ENCODE results near the gene VMP1.

VMP1 gene

GRCh38 chr17:59711936-59712335 is 4.5 kb downstream of the VMP1 start:
- DNase-seq (ENCODE audit: low read depth): no peak

DNA sequence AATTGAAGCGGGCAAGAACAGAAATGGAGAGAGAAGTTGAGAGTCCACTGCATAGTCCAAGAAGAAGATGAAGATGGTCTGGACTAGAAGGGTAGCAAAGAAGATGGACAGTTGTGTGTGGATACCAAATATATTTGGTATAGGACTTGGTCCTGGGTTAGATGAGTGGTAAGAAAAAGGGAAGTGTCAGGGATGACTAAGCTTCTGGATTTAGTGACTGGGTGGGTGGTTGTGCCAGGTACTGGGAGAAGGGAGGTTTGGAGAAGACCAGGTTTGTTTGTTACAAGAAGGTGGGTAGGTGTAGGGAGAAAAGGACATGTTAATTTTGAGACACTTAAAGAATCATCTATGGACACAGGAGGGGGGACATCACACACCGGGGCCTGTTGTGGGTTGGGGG is 5.4 kb downstream of the VMP1 start:
- no peak for DNase-seq (ENCODE audit: low read depth)

DNA sequence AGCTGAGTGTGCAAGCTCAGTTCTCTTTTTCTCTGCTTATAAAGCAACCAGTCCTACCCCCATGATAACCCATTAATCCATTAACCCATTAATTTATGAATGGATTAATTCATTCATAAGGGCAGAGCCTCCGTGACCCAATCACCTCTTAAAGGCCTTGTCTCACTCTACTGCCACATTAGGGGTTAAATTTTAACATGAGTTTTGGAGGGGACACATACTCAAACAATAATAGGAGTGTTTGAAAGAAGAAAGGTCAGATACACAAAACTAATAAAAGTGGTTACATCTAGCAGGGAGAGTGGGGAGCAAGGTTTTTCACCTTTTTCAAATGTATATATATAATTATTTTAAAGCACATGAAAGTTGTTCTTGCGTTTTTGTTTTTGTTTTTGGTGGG is 6.8 kb downstream of the VMP1 start:
- DNase-seq (ENCODE audit: low read depth): no peak

GRCh38 chr17:59716427-59716826 is 9.0 kb downstream of the VMP1 start:
- no peak for DNase-seq (ENCODE audit: low read depth)

GRCh38 chr17:59719526-59719925 is 12.1 kb downstream of the VMP1 start:
- DNase-seq (ENCODE audit: low read depth): no peak

DNA sequence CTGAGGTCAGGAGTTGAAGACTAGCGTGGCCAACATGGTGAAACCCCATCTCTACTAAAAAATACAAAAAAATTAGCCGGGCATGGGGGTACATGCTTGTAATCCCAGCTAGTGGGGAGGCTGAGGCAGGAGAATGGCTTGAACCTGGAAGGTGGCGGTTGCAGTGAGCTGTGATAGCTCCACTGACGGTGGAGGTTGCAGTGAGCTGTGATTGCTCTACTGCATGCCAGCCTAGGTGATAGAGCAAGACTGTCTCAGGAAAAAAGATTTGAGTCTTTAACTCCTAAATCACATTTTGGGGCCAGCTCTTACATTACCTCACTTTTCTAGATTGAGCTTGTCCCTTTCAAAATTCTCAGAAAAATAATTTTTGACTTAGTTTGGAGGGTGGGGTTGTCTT is 15.2 kb downstream of the VMP1 start:
- DNase-seq (ENCODE audit: low read depth): no peak

DNA sequence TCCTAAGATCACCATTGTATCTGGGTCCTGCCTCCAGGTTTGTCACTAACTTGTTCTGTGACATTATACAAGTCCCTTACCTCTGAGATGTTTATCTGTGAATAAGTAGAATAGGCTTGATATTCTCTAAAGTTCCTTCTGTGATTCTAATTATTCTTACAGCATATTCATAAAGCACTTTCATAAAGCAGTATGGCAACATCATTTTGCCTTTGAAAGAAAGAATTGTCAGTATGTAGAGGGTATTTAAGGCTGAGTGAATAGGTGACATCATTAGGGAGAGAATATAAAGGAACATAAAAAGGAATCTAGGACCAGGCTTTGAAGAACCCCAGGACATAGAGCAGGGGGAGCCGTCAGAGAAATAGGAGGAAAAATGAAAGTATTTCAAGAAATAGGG is 15.6 kb downstream of the VMP1 start:
- no peak for DNase-seq (ENCODE audit: low read depth)

- no peak for DNase-seq (ENCODE audit: low read depth)
Observed at GRCh38 chr17:59723607-59724006, 16.2 kb downstream of the VMP1 start.

GRCh38 chr17:59725691-59726090 is 18.2 kb downstream of the VMP1 start:
- no peak for DNase-seq (ENCODE audit: low read depth)

DNA sequence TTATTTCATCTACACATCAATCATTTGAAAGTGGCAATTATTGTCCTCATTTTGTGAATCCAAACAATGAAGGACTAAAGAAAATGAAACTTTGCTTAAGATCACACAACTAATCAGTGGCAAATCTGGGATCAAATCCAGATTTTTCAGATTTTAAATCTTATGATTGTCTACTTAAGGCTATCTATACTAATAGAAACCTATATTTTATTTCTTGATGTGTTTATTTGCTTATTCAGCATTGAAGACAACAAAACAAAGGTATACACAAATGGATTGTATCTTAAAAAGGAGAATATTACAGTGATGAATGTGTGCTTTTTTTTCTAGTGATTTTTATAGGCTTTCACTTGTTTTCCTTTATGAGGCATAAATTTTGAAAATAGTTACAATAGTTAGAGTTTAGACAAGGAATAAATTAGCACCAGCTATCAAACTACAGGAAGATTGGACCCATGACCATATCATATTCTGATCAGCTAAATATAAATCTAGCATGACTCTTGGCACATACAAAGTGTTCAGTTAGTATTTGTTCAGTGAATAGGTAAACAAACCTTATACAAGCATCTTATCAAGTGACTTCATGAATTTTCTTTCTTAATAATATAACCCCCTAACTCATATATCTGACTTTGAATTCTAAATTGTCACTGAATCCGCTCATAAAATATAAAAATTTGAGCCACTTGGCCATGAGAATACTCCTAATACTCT is 20.5 kb downstream of the VMP1 start:
- no peak for DNase-seq (ENCODE audit: low read depth)

- no peak for DNase-seq (ENCODE audit: low read depth)
Observed at GRCh38 chr17:59730268-59730834, 22.9 kb downstream of the VMP1 start.

DNA sequence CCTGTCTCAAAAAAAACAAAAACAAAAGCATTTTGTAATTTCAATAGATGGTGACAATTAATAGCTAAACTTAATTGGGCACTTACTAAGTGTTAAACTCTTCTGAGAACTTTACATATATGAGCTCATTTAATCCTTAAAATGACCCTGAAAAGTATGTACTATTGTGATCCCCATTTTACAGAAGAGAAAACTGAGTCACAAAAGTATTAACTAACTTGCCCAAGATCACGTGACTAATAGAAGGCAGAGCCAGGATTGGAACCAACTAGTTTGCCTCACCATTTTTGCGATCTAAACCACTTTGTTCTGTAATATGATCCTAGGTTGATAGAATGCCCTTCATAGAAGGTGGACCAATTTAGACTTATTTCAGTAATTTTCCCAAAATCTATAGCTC is 26.2 kb downstream of the VMP1 start:
- no peak for DNase-seq (ENCODE audit: low read depth)

DNA sequence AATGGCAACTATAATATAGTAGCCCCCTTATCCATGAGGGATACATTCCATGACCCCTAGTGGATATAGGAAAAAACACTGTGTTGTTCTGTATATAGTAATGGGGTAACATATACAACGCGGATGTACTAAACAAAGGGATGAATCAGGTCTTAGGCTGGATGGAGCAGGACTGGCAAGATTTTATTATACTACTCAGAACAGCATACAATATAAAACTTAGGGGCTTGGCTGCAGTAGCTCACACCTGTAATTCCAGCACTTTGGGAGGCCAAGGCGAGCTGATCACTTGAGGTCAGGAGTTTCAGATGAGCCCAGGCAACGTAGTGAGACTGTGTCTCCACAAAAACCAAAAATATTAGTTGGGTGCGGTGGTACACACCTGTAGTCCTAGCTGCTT is 26.8 kb downstream of the VMP1 start:
- no peak for DNase-seq (ENCODE audit: low read depth)

GRCh38 chr17:59737324-59737723 is 29.9 kb downstream of the VMP1 start:
- no peak for DNase-seq (ENCODE audit: low read depth)

DNA sequence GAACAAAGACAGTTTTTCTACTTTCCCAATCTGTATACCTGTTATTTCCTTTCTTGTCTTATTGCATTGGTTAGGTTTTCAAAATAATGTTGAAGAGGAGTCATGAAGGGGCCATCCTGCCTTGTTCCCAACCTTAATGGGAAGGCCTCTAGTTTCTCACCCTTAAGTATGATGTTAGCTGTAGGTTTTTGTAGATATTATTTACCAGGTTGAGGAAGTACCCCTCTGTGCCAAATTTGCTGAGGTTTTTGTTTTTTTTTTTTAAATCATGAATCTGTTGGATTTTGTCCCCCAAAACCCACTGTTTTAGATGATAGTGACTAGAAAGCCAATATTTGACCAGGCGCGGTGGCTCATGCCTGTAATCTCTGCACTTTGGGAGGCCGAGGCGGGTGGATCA is 36.4 kb downstream of the VMP1 start:
- no peak for DNase-seq (ENCODE audit: low read depth)

DNA sequence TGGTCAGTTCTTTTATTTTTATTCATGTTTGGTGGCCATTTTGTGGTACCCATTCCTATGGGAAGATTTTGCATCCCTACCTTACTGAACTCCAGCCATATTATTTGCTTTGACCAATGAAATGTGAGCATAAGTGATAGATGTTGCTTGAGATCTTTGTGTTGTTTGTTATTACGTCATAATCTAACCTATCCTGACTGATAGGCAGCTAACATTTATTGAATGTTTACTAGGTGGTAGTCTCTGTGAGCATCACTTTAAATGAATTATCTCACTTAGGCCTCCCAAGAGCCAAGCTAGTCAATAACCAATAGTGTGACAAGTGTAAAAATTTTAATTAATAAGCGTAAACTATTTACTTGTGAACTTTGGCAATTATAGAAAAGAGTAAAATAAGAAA is 37.6 kb downstream of the VMP1 start:
- DNase-seq (ENCODE audit: low read depth): no peak

- no peak for DNase-seq (ENCODE audit: low read depth)
Observed at GRCh38 chr17:59746849-59747445, 39.5 kb downstream of the VMP1 start.

DNA sequence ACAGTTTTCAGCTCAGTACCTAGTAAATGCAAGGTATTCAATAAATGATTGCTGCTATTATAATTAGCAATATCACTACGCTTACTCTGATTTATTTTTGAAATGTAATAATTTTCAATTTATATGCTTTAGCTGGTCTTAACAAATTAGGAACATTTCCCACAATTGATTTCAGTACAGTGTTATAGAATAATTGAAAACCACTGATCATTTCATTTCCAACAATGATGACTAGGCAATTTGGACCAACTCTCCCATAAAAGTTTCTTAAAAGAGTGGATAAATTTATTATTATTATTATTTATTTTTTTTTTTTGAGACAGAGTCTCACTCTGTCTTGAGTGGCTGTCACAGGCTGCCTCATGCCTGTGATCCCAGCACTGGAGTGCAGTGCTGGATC is 41.1 kb downstream of the VMP1 start:
- no peak for DNase-seq (ENCODE audit: low read depth)

DNA sequence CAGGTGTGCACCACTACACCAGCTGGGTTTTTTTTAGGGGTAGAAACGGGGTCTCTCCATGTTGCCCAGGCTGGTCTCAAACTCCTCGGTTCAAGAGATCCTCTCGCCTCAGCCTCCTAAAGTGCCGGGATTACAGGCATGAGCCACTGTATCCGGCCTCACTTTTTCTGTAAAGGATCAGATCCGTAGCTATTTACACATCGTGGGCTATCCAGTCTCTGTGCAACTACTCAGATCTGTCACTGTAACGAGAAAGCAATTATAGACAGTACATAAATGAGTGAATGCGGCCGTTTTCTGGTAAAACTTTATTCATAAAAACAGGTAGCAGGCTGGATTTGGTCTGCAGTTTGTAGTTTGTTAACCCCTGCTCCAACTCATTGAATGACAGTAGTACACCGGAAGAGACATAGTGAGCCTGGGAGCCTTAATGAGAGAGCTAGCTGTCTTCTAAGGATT is 44.5 kb downstream of the VMP1 start:
- DNase-seq (ENCODE audit: low read depth): no peak

DNA sequence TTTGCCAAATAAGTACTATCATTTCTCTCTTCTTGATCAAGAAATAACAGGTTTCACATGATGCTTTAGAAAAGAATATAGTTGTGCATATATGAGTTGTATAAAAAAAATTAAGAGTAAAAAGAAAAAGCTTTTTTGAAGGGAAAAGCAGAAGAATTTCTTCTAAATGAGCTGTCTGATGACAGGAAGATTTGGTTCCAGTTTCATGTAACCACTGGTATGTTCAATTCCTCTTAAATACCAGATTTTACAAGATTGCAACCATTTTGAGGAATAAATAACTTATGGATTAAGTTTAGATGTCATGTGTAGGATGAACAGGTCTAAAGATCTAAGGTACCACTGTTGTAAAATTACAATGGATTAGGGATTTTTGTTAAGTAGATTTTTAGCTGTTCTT is 45.0 kb downstream of the VMP1 start:
- DNase-seq (ENCODE audit: low read depth): no peak

- no peak for DNase-seq (ENCODE audit: low read depth)
Observed at GRCh38 chr17:59752922-59753321, 45.5 kb downstream of the VMP1 start.

DNA sequence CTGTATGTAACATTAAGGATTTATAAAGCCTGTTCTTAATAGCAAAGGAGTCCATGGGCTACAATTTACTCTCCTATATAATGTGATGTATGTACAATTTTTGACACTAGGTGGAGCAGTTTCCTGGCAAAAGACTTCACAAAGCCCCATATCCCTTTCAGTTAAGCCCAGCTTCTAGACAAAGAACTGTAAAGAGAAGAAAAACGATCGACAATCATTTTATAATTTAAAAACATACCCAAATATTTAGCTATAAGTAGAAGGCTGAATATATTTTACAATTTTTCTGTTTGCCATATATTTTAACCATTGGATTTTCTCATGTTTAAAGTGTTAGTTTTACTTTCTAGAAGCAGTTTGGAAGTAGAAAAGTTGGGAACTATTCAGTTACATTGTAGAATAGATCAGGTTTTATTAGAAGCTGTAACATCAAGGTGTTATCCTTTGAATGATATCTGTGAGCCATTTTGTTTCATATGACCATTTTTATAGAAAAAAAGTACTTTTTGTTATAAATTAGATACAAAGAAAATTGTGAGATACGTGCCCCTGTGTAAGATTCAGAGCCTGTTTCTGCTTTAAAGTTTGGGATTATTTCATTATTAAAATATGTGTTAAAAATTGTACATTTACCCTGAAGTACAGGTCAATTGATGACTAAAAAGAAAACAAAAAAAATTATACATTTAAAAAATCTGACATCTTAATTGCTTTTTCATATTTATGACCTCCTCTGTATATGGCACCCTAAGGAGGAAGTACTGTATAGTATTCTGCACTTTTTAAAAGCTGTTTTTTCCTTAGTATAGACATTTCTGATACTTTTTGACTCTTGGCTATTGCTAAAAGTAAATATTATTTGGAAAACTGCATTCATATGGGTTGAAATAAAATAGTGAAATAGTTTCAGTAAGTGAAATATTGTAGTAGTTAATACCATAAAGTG is 46.3 kb downstream of the VMP1 start:
- DNase-seq (ENCODE audit: low read depth): no peak

DNA sequence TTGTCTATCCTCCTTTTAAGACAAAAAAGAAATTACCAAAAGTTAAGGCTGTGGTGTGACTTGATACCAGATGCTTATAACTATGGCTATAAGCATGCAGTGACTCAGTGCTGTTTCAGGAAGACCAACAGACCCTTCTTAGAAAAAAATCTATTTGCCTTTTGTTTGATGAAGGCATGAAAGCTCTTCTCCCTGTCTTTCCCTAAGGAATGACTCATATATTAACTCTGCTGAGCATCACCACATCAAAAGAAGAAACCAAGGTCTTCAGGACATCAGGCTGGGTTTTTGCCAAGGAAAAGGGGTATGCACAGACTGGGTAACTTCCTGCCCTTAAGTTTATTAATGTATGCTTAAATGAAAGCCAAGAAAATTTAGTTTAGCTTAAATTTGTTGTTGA is 47.1 kb downstream of the VMP1 start:
- no peak for DNase-seq (ENCODE audit: low read depth)

Data from stimulated activated CD8-positive, alpha-beta memory T cell treated with anti-CD3 and anti-CD28 coated beads, Interleukin-4, amount 100 ng/mL, for 24 hours (primary cell).